ENCODE results near the gene PCDHB15.
"Not testable (repeated sequence)": the region's sequence is repeated elsewhere in the genome, so short reads cannot be mapped to it uniquely, and the experiment has no call there.

DNA sequence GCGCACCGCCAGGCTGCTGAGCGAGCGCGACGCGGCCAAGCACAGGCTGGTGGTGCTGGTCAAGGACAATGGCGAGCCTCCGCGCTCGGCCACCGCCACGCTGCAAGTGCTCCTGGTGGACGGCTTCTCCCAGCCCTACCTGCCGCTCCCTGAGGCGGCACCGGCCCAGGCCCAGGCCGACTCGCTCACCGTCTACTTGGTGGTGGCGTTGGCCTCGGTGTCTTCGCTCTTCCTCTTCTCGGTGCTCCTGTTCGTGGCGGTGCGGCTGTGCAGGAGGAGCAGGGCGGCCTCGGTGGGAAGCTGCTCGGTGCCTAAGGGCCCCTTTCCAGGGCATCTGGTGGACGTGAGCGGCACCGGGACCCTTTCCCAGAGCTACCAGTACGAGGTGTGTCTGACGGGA lies 43.5 kb upstream of the PCDHB15 start:
- not testable (repeated sequence) for TF ChIP-seq POLR2A (IDR thresholded peaks at IDR 0.05; ENCODE audit: low read depth, low read length); PAX5 (IDR thresholded peaks at IDR 0.05; ENCODE audit: insufficient read depth, low read length, severe bottlenecking); TAF1 (IDR thresholded peaks at IDR 0.05; ENCODE audit: low read depth, low read length); POLR2AphosphoS5 (IDR thresholded peaks at IDR 0.05; ENCODE audit: low read depth, low read length)
